ENCODE measurements around the gene PLAAT5.
"Not testable (repeated sequence)": the region's sequence is repeated elsewhere in the genome, so short reads cannot be mapped to it uniquely, and the experiment has no call there.

PLAAT5 gene

GRCh38 chr11:63532799-63533475 lies 42.0 kb upstream of the PLAAT5 start:
- no peak overlapping the region for H3K4me3 ChIP-seq (ENCODE audit: low read depth, low read length)
- TF ChIP-seq CTCF (IDR thresholded peaks at IDR 0.05; ENCODE audit: low read depth, low read length, missing control alignments): no peak
- in situ Hi-C loops (cut with HindIII; ENCODE audit: low sequenced_read_pairs): no loop called here
- no peak for DNase-seq (ENCODE audit: low read depth)

DNA sequence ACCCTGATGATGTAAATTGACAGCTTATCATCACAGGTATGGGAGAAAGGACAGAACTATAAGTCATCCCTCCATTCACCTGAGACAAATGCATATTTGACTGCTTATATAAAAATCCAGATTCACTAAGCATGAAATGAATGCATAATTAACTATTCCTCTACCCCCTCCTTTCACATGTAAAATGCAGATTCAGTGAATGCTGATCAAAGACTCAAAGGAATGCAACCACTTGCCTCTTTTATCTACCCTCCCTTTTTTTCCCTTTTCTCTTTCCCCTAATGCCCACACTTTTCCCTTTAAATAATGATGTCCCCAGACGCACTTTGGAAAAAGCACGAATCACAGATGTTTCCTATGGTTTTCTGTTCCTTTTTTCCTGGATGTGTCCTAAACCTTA lies 41.1 kb upstream of the PLAAT5 start:
- in situ Hi-C loops (cut with HindIII; ENCODE audit: low sequenced_read_pairs): no loop called here
- no peak for TF ChIP-seq CTCF (IDR thresholded peaks at IDR 0.05; ENCODE audit: low read depth, low read length, missing control alignments)
- H3K4me3 ChIP-seq (ENCODE audit: low read depth, low read length): no peak overlapping the region
- DNase-seq (ENCODE audit: low read depth): no peak

- peak; percentile 96 for DNase-seq (ENCODE audit: low read depth)
- H3K4me3 ChIP-seq (ENCODE audit: low read depth, low read length); in situ Hi-C loops (cut with HindIII; ENCODE audit: low sequenced_read_pairs): not testable (repeated sequence)
Observed at GRCh38 chr11:63531074-63531792, 40.3 kb upstream of the PLAAT5 start.

GRCh38 chr11:63530021-63530420 lies 39.1 kb upstream of the PLAAT5 start:
- DNase-seq (ENCODE audit: low read depth): no peak
- H3K4me3 ChIP-seq (ENCODE audit: low read depth, low read length): no peak overlapping the region
- in situ Hi-C loops (cut with HindIII; ENCODE audit: low sequenced_read_pairs): no loop called here
- no peak for TF ChIP-seq CTCF (IDR thresholded peaks at IDR 0.05; ENCODE audit: low read depth, low read length, missing control alignments)

GRCh38 chr11:63529373-63529772 lies 38.4 kb upstream of the PLAAT5 start:
- in situ Hi-C loops (cut with HindIII; ENCODE audit: low sequenced_read_pairs); H3K4me3 ChIP-seq (ENCODE audit: low read depth, low read length); DNase-seq (ENCODE audit: low read depth): not testable (repeated sequence)

GRCh38 chr11:63528729-63529278 lies 37.8 kb upstream of the PLAAT5 start:
- DNase-seq (ENCODE audit: low read depth); H3K4me3 ChIP-seq (ENCODE audit: low read depth, low read length); in situ Hi-C loops (cut with HindIII; ENCODE audit: low sequenced_read_pairs): not testable (repeated sequence)

GRCh38 chr11:63528156-63528555 lies 37.2 kb upstream of the PLAAT5 start:
- in situ Hi-C loops (cut with HindIII; ENCODE audit: low sequenced_read_pairs); DNase-seq (ENCODE audit: low read depth); H3K4me3 ChIP-seq (ENCODE audit: low read depth, low read length): not testable (repeated sequence)

- no peak overlapping the region for H3K4me3 ChIP-seq (ENCODE audit: low read depth, low read length)
- TF ChIP-seq CTCF (IDR thresholded peaks at IDR 0.05; ENCODE audit: low read depth, low read length, missing control alignments): no peak
- in situ Hi-C loops (cut with HindIII; ENCODE audit: low sequenced_read_pairs): no loop called here
- no peak for DNase-seq (ENCODE audit: low read depth)
Observed at GRCh38 chr11:63527667-63528066, 36.7 kb upstream of the PLAAT5 start.

All from astrocyte of the cerebellum (primary cell).